Measurements from ENCODE around the gene MYL10. TPM values are rescaled to one million over a fixed set of nuclear protein-coding genes. Genes with fewer than 3 reads are reported as not detected.

Gene MYL10
- total and polyA plus RNA-seq, 2 of the 13 experiments (the other 11 are each of a cell fraction or from before 2014, with no cell fraction given) = not detected

DNA sequence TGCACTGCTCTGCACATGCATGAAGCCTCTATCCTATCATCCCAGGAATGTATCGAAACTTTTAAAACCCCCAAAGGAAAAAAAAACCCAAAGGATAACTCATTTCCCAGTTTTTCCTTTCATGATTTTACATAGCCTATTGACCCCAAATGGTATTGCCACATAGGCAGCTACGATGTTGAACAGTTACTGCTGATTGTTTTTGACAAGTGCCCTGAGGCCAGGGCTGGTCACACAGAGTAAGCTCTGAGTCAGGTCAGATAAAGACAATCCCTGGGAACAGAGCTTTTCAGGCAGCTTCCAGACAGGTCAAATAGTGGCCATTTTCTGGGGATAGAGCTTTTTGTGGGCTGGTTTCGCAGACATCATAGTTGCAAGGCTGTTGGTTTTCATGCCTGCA lies 52.1 kb downstream of the MYL10 start:
- no peak overlapping the region for H3K27ac ChIP-seq (ENCODE audit: extremely low read length, insufficient read depth, low read length)
- H3K9ac ChIP-seq (ENCODE audit: insufficient read depth, low read depth, low read length) = no peak overlapping the region
- no peak overlapping the region for H3K4me3 ChIP-seq (replicated peaks in 1 of 3; ENCODE audit: insufficient read depth in 1 of 3, low read depth in 2 of 3, low read length in 3 of 3)
- TF ChIP-seq ZNF432 (CRISPR knock-in tag; IDR thresholded peaks at IDR 0.05; ENCODE audit: borderline replicate concordance) (peak; percentile 99), NR2F6 (IDR thresholded peaks at IDR 0.05) (0 out of 2 replicates have a peak, but pooled peaks have one; percentile 24), NR2F6 (CRISPR knock-in tag; IDR thresholded peaks at IDR 0.05) (no peak), SETDB1 (CRISPR knock-in tag; IDR thresholded peaks at IDR 0.05; ENCODE audit: borderline replicate concordance) (0 out of 2 replicates have a peak, but pooled peaks have one; percentile 63), JUNB (CRISPR knock-in tag; IDR thresholded peaks at IDR 0.05; ENCODE audit: borderline replicate concordance) (no peak)
- no peaks in the 10 kb centered on the region for H3K36me3 ChIP-seq (replicated peaks in 1 of 2; ENCODE audit: control insufficient read depth in 1 of 2, insufficient read depth in 2 of 2, low read length in 2 of 2)
- ChIA-PET POLR2A (no interaction called here), CTCF (ENCODE audit: low intra/inter-chr PET ratio, low total read pairs) (no interaction called here)
- H3K4me2 ChIP-seq (ENCODE audit: low read depth, low read length) = no peak overlapping the region
- no peak for ATAC-seq
- in situ Hi-C loops (cut with HindIII; ENCODE audit: extremely low pct_ligation_motif_present, low pct_unique_long_range_greater_than_20kb) (no loop called here), intact Hi-C loops (cut with micrococcal nuclease; ENCODE audit: unreplicated experiment) (no loop called here)
- BruUV-seq (replicated peaks) = no TSS peak
- no peak for DNase-seq (ENCODE audit: low spot score)
- no peaks in the 10 kb centered on the region for H3K4me1 ChIP-seq (ENCODE audit: insufficient read depth, low read length)
- H2AFZ ChIP-seq (ENCODE audit: low read length) = no peak overlapping the region
- WGBS (ENCODE audit: low lambda C conversion rate) = 49% methylated on average over 3 of the region's 3 CpGs
- no peaks in the 10 kb centered on the region for H4K20me1 ChIP-seq (ENCODE audit: insufficient read depth, low read length)
- H3K79me2 ChIP-seq (ENCODE audit: insufficient read depth, low read length) = no peaks in the 10 kb centered on the region
- H3K9me3 ChIP-seq (ENCODE audit: low read length) = peaks cover 21% of the 10 kb centered on the region
- no peaks in the 10 kb centered on the region for H3K27me3 ChIP-seq (ENCODE audit: control insufficient read depth in 1 of 2, insufficient read depth in 2 of 2, low read length in 2 of 2)
- no peak for FAIRE-seq

DNA sequence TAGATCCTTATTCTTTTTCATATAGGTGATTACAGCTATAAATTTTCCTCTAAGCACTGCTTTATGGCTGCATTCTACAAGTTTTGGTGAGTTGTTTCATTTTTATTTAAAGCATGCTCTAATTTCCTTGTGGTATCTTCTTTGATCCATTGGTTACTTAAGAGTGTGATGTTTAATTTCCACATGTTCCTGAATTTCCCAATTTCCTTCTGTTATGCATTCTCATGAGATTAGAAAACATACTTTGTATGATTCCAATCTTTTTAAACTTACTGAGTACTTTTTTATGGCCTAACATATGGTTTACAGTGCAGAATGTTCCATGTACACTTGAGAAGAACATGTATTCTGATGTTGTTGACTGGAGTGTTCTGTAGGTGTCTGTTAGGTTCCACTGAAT lies 53.4 kb downstream of the MYL10 start:
- no peak for FAIRE-seq
- CTCF ChIA-PET (ENCODE audit: low intra/inter-chr PET ratio, low total read pairs) = no interaction called here

More for the DNA sequence above, 53.4 kb downstream of the MYL10 start:
- Histone ChIP-seq H3K9me3 (ENCODE audit: low read length) (peaks cover 21% of the 10 kb centered on the region), H3K36me3 (replicated peaks in 1 of 2; ENCODE audit: control insufficient read depth in 1 of 2, insufficient read depth in 2 of 2, low read length in 2 of 2) (no peaks in the 10 kb centered on the region), H3K27ac (ENCODE audit: extremely low read length, insufficient read depth, low read length) (no peak overlapping the region), H4K20me1 (ENCODE audit: insufficient read depth, low read length) (no peaks in the 10 kb centered on the region), H3K4me3 (replicated peaks in 1 of 3; ENCODE audit: insufficient read depth in 1 of 3, low read depth in 2 of 3, low read length in 3 of 3) (no peak overlapping the region), H3K27me3 (ENCODE audit: control insufficient read depth in 1 of 2, insufficient read depth in 2 of 2, low read length in 2 of 2) (no peaks in the 10 kb centered on the region), H3K79me2 (ENCODE audit: insufficient read depth, low read length) (no peaks in the 10 kb centered on the region), H2AFZ (ENCODE audit: low read length) (no peak overlapping the region), H3K4me1 (ENCODE audit: insufficient read depth, low read length) (no peaks in the 10 kb centered on the region), H3K4me2 (ENCODE audit: low read depth, low read length) (no peak overlapping the region), H3K9ac (ENCODE audit: insufficient read depth, low read depth, low read length) (no peak overlapping the region)
- no peak for DNase-seq (ENCODE audit: low spot score)
- POLR2A ChIA-PET = no interaction called here
- BruUV-seq (replicated peaks) = no TSS peak
- intact Hi-C loops (cut with micrococcal nuclease; ENCODE audit: unreplicated experiment) (no loop called here), in situ Hi-C loops (cut with HindIII; ENCODE audit: extremely low pct_ligation_motif_present, low pct_unique_long_range_greater_than_20kb) (no loop called here)
- no peak for ATAC-seq
- TF ChIP-seq ZNF232 (CRISPR knock-in tag; IDR thresholded peaks at IDR 0.05; ENCODE audit: borderline replicate concordance) (no peak), ZNF20 (CRISPR knock-in tag; IDR thresholded peaks at IDR 0.05) (no peak), CAMTA2 (CRISPR knock-in tag; IDR thresholded peaks at IDR 0.05; ENCODE audit: borderline replicate concordance) (no peak), MEIS1 (CRISPR knock-in tag; IDR thresholded peaks at IDR 0.05; ENCODE audit: borderline replicate concordance) (no peak)

Data from HepG2 (cell line).